ENCODE data around the gene ZNRF1. TPM values are rescaled to one million over a fixed set of nuclear protein-coding genes. Genes with fewer than 3 reads are reported as not detected.
A peak's percentile ranks its signal among the peaks of the same experiment; 100 is the strongest.

Gene ZNRF1
- polyA plus RNA-seq, 4 donors: 5.8 to 10.1 (median 8.0) TPM

- no peak for FAIRE-seq
- Histone ChIP-seq H3K27me3 (ENCODE audit: control insufficient read depth in 3 of 3, insufficient read depth in 3 of 3, low read length in 3 of 3) (no peaks in the 10 kb centered on the region), H3K27ac (ENCODE audit: low read depth in 1 of 3, low read length in 2 of 3) (no peak overlapping the region), H3K9me3 (ENCODE audit: control insufficient read depth in 2 of 2, insufficient read depth in 1 of 2, low read depth in 1 of 2, low read length in 1 of 2) (peaks cover 0 to 18% of the 10 kb centered on the region in 2 donors), H3K4me3 (ENCODE audit: low read depth in 1 of 3, low read length in 3 of 3) (no peak overlapping the region), H3K36me3 (ENCODE audit: control insufficient read depth in 3 of 3, insufficient read depth in 2 of 3, low read depth in 1 of 3, low read length in 3 of 3) (peaks cover 0 to 3% (median 0%) of the 10 kb centered on the region in 3 donors), H3K4me1 (ENCODE audit: control insufficient read depth in 3 of 3, insufficient read depth in 2 of 3, low read depth in 1 of 3, low read length in 2 of 3) (no peaks in the 10 kb centered on the region)
- DNase-seq: no peak
- WGBS, 3 donors: 86 to 92% (median 92%) methylated on average over 9 of the region's 9 CpGs
Measured at GRCh38 chr16:75035410-75035968, 36.7 kb downstream of the ZNRF1 start.

DNA sequence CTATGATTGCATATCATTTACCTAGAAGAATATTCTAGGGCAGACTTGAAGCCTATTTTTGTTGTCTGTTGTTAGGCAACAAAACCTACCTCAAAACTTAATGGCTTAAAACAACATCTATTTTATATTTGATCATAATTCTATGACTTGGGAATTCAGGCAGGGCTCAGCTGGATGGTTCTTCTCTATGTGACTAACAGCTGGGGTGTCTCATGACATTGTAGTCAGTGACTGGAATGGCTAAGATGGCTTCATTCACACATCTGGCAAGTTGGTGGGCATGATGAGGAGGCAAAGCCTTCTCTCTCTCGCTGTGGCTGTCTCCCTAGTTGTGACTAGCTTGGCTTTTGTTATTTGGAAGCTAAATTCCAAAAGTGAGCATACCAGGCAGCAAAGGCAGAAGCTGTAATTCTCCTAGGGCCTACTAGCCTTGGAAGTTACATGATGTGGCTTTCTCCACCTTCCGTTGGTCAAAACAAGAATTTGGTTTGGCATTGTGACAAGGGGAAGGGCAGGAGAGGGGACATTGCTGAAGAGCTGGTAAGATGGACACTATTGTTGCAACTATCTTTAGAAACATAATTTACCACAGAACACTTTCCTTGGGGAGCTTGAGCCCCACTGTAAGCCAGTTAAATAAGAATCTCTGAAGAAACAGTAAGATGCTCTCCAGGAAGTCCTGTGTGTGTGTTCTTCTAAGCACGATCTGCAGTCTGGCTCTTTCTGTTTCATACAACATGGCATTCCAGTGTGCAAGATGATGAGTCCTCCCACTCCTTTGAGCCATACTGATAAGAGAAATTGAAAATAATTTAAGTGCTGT lies 39.4 kb downstream of the ZNRF1 start:
- Histone ChIP-seq H3K4me1 (ENCODE audit: control insufficient read depth in 3 of 3, insufficient read depth in 2 of 3, low read depth in 1 of 3, low read length in 2 of 3) (no peaks in the 10 kb centered on the region), H3K9me3 (ENCODE audit: control insufficient read depth in 2 of 2, insufficient read depth in 1 of 2, low read depth in 1 of 2, low read length in 1 of 2) (peaks cover 0 to 18% of the 10 kb centered on the region in 2 donors), H3K27ac (ENCODE audit: low read depth in 1 of 3, low read length in 2 of 3) (no peak overlapping the region), H3K4me3 (ENCODE audit: low read depth in 1 of 3, low read length in 3 of 3) (no peak overlapping the region), H3K27me3 (ENCODE audit: control insufficient read depth in 3 of 3, insufficient read depth in 3 of 3, low read length in 3 of 3) (no peaks in the 10 kb centered on the region), H3K36me3 (ENCODE audit: control insufficient read depth in 3 of 3, insufficient read depth in 2 of 3, low read depth in 1 of 3, low read length in 3 of 3) (peaks cover 0 to 3% (median 0%) of the 10 kb centered on the region in 3 donors)
- FAIRE-seq: no peak
- WGBS, 3 donors: 78 to 97% (median 96%) methylated on average over 3 of the region's 3 CpGs
- DNase-seq: no peak

DNA sequence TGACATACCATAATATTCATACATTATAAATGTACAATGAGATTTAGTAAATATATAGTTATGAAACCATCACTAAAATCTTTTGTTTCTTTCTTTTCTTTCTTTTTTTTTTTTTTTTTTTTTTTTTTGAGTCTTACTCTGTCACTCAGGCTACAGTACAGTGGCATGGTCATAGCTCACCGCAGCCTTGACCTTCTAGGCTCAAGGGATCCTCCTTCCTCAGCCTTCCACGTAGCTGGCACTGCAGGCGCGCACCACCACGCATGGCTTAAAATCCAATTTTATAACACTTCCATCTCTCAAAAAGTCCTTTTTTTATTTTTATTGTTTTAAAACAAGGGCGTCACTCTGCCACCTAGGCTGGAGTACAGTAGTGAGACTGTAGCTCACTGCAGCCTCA lies 41.1 kb downstream of the ZNRF1 start:
- no peak overlapping the region for H3K27ac ChIP-seq (ENCODE audit: low read depth in 1 of 3, low read length in 2 of 3)
- H3K4me1 ChIP-seq (ENCODE audit: control insufficient read depth in 3 of 3, insufficient read depth in 2 of 3, low read depth in 1 of 3, low read length in 2 of 3): no peaks in the 10 kb centered on the region
- FAIRE-seq (no peak), DNase-seq (no peak)
- no peaks in the 10 kb centered on the region for H3K27me3 ChIP-seq (ENCODE audit: control insufficient read depth in 3 of 3, insufficient read depth in 3 of 3, low read length in 3 of 3)
- H3K4me3 ChIP-seq (ENCODE audit: low read depth in 1 of 3, low read length in 3 of 3): no peak overlapping the region
- WGBS, 3 donors: 63 to 65% (median 65%) methylated on average over 6 of the region's 6 CpGs
- H3K36me3 ChIP-seq (ENCODE audit: control insufficient read depth in 3 of 3, insufficient read depth in 2 of 3, low read depth in 1 of 3, low read length in 3 of 3): peaks cover 0 to 3% (median 0%) of the 10 kb centered on the region in 3 donors
- H3K9me3 ChIP-seq (ENCODE audit: control insufficient read depth in 2 of 2, insufficient read depth in 1 of 2, low read depth in 1 of 2, low read length in 1 of 2): peaks cover 0 to 18% of the 10 kb centered on the region in 2 donors

DNA sequence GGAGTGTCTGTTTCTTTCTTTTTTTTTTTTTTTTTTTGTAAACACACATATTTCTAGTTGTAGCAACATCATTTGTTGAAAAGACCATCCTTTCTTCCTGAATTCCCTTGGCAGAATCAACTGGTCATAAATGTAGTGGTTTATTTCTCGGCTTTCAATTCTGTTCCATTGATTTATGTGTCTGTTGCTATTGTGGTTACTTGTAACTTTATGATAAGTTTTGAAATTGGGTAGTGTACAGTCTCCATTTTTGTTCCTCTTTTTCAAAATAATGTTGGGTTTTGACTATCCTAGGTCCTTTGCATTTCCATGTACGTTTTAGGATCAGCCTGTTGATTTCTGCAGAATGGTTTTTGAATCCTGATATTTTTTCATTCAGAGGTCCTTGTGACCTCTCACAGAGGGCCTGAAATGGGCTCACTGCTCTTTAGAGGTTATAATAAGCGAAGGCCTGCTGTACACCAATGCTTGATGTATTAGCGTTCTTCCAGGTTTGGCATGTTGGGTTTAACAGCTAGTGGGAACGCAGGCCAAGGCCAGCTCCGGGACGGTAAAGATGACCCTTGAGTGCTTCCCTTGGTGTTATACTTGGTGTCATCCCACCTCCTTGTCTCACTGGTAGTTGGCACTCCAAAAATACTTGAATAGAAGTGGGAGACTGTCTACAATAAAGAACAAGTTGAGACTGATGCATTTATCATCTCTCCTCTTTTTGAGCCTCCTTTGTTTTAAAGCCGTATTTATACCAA lies 43.8 kb downstream of the ZNRF1 start:
- WGBS, 3 donors: 74 to 83% (median 80%) methylated on average over 8 of the region's 8 CpGs
- FAIRE-seq: no peak
- DNase-seq: no peak
- Histone ChIP-seq H3K4me1 (ENCODE audit: control insufficient read depth in 3 of 3, insufficient read depth in 2 of 3, low read depth in 1 of 3, low read length in 2 of 3) (no peaks in the 10 kb centered on the region), H3K4me3 (ENCODE audit: low read depth in 1 of 3, low read length in 3 of 3) (no peak overlapping the region), H3K36me3 (ENCODE audit: control insufficient read depth in 3 of 3, insufficient read depth in 2 of 3, low read depth in 1 of 3, low read length in 3 of 3) (no peaks in the 10 kb centered on the region), H3K27me3 (ENCODE audit: control insufficient read depth in 3 of 3, insufficient read depth in 3 of 3, low read length in 3 of 3) (no peaks in the 10 kb centered on the region), H3K9me3 (ENCODE audit: control insufficient read depth in 2 of 2, insufficient read depth in 1 of 2, low read depth in 1 of 2, low read length in 1 of 2) (peaks cover 0 to 6% of the 10 kb centered on the region in 2 donors), H3K27ac (ENCODE audit: low read depth in 1 of 3, low read length in 2 of 3) (no peak overlapping the region)

GRCh38 chr16:75043175-75043895 lies 44.5 kb downstream of the ZNRF1 start:
- FAIRE-seq (no peak), DNase-seq (no peak)
- 89 to 96% (median 91%) methylated on average over 2 of the region's 2 CpGs for WGBS, 3 donors
- no peaks in the 10 kb centered on the region for H3K36me3 ChIP-seq (ENCODE audit: control insufficient read depth in 3 of 3, insufficient read depth in 2 of 3, low read depth in 1 of 3, low read length in 3 of 3)
- H3K4me3 ChIP-seq (ENCODE audit: low read depth in 1 of 3, low read length in 3 of 3): no peak overlapping the region
- H3K27ac ChIP-seq (ENCODE audit: low read depth in 1 of 3, low read length in 2 of 3): no peak overlapping the region
- no peaks in the 10 kb centered on the region for H3K27me3 ChIP-seq (ENCODE audit: control insufficient read depth in 3 of 3, insufficient read depth in 3 of 3, low read length in 3 of 3)
- no peaks in the 10 kb centered on the region for H3K4me1 ChIP-seq (ENCODE audit: control insufficient read depth in 3 of 3, insufficient read depth in 2 of 3, low read depth in 1 of 3, low read length in 2 of 3)
- peaks cover 0 to 2% of the 10 kb centered on the region in 2 donors for H3K9me3 ChIP-seq (ENCODE audit: control insufficient read depth in 2 of 2, insufficient read depth in 1 of 2, low read depth in 1 of 2, low read length in 1 of 2)

DNA sequence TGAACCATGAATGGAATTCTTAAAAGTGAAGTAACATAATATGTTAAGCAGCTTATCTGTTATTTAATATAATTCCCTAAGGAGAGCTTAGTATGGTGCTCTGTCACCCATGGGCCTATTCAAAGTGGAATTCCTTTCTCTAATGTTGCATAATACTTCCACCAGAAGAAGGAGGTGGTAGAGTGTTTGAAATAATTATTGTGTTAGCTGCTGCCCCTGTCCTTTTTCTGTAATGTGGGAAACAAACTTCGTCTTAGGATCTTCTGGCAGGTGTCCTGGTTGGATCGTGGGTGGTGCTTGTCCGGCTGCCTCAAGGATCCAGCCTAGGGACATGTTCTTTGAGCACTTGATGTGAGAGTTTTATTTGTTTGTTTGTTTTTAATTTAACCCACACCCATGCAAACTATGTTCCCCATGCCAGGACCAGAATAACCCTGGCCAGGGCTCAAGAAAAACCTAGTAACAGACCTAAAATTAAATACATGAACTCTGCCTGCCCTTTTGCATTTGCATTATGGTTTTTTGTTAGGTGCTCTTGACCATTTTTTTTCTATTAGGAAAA lies 46.1 kb downstream of the ZNRF1 start:
- Histone ChIP-seq H3K27me3 (ENCODE audit: control insufficient read depth in 3 of 3, insufficient read depth in 3 of 3, low read length in 3 of 3) (no peaks in the 10 kb centered on the region), H3K27ac (ENCODE audit: low read depth in 1 of 3, low read length in 2 of 3) (peak overlapping the region in 1 of 3 donors; percentile 3), H3K9me3 (ENCODE audit: control insufficient read depth in 2 of 2, insufficient read depth in 1 of 2, low read depth in 1 of 2, low read length in 1 of 2) (peaks cover 0 to 9% of the 10 kb centered on the region in 2 donors), H3K4me1 (ENCODE audit: control insufficient read depth in 3 of 3, insufficient read depth in 2 of 3, low read depth in 1 of 3, low read length in 2 of 3) (no peaks in the 10 kb centered on the region), H3K4me3 (ENCODE audit: low read depth in 1 of 3, low read length in 3 of 3) (no peak overlapping the region), H3K36me3 (ENCODE audit: control insufficient read depth in 3 of 3, insufficient read depth in 2 of 3, low read depth in 1 of 3, low read length in 3 of 3) (peaks cover 0 to 2% (median 0%) of the 10 kb centered on the region in 3 donors)
- DNase-seq: no peak
- no peak for FAIRE-seq
- WGBS, 3 donors: 55 to 80% (median 63%) methylated on average over 3 of the region's 3 CpGs

DNA sequence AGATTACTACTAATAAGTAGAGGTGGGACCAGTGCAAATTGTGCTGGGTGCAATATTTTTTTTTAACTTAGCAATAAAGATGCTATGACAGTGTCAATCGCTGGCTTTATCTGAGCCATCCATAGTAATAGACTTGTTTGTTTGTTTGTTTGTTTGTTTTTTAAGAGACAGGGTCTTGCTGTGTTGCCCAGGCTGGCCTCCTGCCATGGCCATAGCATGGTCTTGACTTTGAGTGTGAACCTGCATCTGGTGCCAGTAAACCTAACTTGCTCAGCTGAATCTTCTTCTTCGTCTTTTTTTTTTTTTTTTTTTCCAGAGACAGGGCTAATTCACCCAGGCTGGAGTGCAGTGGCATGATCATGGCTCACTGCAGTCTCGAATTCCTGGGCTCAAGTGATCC lies 46.6 kb downstream of the ZNRF1 start:
- H3K27me3 ChIP-seq (ENCODE audit: control insufficient read depth in 3 of 3, insufficient read depth in 3 of 3, low read length in 3 of 3): no peaks in the 10 kb centered on the region
- no peak for DNase-seq
- FAIRE-seq: no peak
- H3K4me1 ChIP-seq (ENCODE audit: control insufficient read depth in 3 of 3, insufficient read depth in 2 of 3, low read depth in 1 of 3, low read length in 2 of 3): no peaks in the 10 kb centered on the region
- H3K4me3 ChIP-seq (ENCODE audit: low read depth in 1 of 3, low read length in 3 of 3): no peak overlapping the region
- 73 to 93% (median 87%) methylated on average over 3 of the region's 3 CpGs for WGBS, 3 donors
- H3K36me3 ChIP-seq (ENCODE audit: control insufficient read depth in 3 of 3, insufficient read depth in 2 of 3, low read depth in 1 of 3, low read length in 3 of 3): peaks cover 0 to 2% (median 0%) of the 10 kb centered on the region in 3 donors
- no peak overlapping the region for H3K27ac ChIP-seq (ENCODE audit: low read depth in 1 of 3, low read length in 2 of 3)
- H3K9me3 ChIP-seq (ENCODE audit: control insufficient read depth in 2 of 2, insufficient read depth in 1 of 2, low read depth in 1 of 2, low read length in 1 of 2): peaks cover 0 to 9% of the 10 kb centered on the region in 2 donors

GRCh38 chr16:75048054-75048453 lies 49.2 kb downstream of the ZNRF1 start:
- Histone ChIP-seq H3K27me3 (ENCODE audit: control insufficient read depth in 3 of 3, insufficient read depth in 3 of 3, low read length in 3 of 3) (no peaks in the 10 kb centered on the region), H3K36me3 (ENCODE audit: control insufficient read depth in 3 of 3, insufficient read depth in 2 of 3, low read depth in 1 of 3, low read length in 3 of 3) (peaks cover 0 to 2% (median 0%) of the 10 kb centered on the region in 3 donors), H3K4me1 (ENCODE audit: control insufficient read depth in 3 of 3, insufficient read depth in 2 of 3, low read depth in 1 of 3, low read length in 2 of 3) (peaks cover 0 to 1% (median 0%) of the 10 kb centered on the region in 3 donors), H3K4me3 (ENCODE audit: low read depth in 1 of 3, low read length in 3 of 3) (no peak overlapping the region), H3K27ac (ENCODE audit: low read depth in 1 of 3, low read length in 2 of 3) (no peak overlapping the region), H3K9me3 (ENCODE audit: control insufficient read depth in 2 of 2, insufficient read depth in 1 of 2, low read depth in 1 of 2, low read length in 1 of 2) (peaks cover 0 to 9% of the 10 kb centered on the region in 2 donors)
- WGBS, 3 donors: 94 to 95% (median 94%) methylated on average over 4 of the region's 4 CpGs
- FAIRE-seq (no peak), DNase-seq (no peak)

Data from small intestine (tissue), 7 donors.